Left ventricle myocardium inferior (tissue), 1 donor: ENCODE data around the gene VWA8. TPM values are rescaled to one million over a fixed set of nuclear protein-coding genes. Genes with fewer than 3 reads are reported as not detected.
A peak's percentile ranks its signal among the peaks of the same experiment; 100 is the strongest.
"Not testable (repeated sequence)": the region's sequence is repeated elsewhere in the genome, so short reads cannot be mapped to it uniquely, and the experiment has no call there.

Experiments used
- DNase-seq: peaks from one replicate; pipeline ENCODE4 v3.0.0-alpha.2; 2020
- H3K27ac ChIP-seq: fragments of 200-600 bp; replicated peaks from 2 replicates; pipeline ENCODE4 v1.8.0; 2021
- H3K27me3 ChIP-seq: fragments of 200-600 bp; 2 replicates; pipeline ENCODE4 v1.8.0; 2021; ENCODE audit warnings: low read depth
- H3K36me3 ChIP-seq: fragments of 200-600 bp; 2 replicates; pipeline ENCODE4 v1.8.0; 2021
- H3K4me1 ChIP-seq: fragments of 200-600 bp; 2 replicates; pipeline ENCODE4 v1.8.0; 2021
- H3K4me3 ChIP-seq: fragments of 200-600 bp; 2 replicates; pipeline ENCODE4 v1.8.0; 2021; ENCODE audit warnings: mild to moderate bottlenecking, moderate library complexity
- H3K9me3 ChIP-seq: fragments of 200-600 bp; replicated peaks from 2 replicates; pipeline ENCODE4 v1.8.0; 2021
- intact Hi-C: fragments of 100-400 bp; cut with micrococcal nuclease; formaldehyde crosslinking; loops from one replicate; pipeline ENCODE4 v1.11.0; 2022
- total RNA-seq: library from RNA; stranded (reverse); fragmentation: NEBNext Ultra II Directional; extraction: Animal tissue kit (Norgen Biotek cat#: 25700); gene quantifications from one replicate; pipeline ENCODE4 v1.2.1, GENCODE V29; 2021
- TF ChIP-seq, protein P1 (sequence below): fragments of 200-600 bp; IDR thresholded peaks from 2 replicates; pipeline ENCODE4 v1.8.0; 2021; ENCODE audit warnings: antibody characterized with exemption, mild to moderate bottlenecking, borderline replicate concordance
- donor health status: DM: no; HTN: yes; CAD: no; lungs with severe emphysema.

Gene VWA8
- total RNA-seq, 1 donor from 2014 or later = 51.0 TPM

DNA sequence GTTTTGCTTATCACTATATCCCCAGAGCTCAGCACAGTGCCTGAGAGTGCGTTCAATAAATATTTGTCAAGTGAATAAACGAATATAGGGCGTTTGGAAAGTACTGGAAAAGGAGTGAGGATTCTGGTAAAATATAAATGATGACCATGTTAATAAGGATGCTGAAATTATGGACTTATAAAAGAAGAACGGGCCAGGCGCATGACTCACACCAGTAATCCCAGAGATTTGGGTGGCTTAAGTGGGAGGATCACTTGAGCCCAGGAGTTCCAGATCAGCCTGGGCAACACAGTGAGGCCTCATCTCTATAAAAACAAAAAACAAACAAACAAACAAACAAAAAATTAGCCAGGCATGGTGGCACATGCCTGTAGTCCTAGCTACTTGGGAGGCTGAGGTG is 198.1 kb downstream of the VWA8 start:
- H3K4me3 ChIP-seq = no peak overlapping the region
- H3K36me3 ChIP-seq = peaks cover 14% of the 10 kb centered on the region
- no peaks in the 10 kb centered on the region for H3K27me3 ChIP-seq
- H3K9me3 ChIP-seq = no peaks in the 10 kb centered on the region
- TF ChIP-seq, protein P1, sequence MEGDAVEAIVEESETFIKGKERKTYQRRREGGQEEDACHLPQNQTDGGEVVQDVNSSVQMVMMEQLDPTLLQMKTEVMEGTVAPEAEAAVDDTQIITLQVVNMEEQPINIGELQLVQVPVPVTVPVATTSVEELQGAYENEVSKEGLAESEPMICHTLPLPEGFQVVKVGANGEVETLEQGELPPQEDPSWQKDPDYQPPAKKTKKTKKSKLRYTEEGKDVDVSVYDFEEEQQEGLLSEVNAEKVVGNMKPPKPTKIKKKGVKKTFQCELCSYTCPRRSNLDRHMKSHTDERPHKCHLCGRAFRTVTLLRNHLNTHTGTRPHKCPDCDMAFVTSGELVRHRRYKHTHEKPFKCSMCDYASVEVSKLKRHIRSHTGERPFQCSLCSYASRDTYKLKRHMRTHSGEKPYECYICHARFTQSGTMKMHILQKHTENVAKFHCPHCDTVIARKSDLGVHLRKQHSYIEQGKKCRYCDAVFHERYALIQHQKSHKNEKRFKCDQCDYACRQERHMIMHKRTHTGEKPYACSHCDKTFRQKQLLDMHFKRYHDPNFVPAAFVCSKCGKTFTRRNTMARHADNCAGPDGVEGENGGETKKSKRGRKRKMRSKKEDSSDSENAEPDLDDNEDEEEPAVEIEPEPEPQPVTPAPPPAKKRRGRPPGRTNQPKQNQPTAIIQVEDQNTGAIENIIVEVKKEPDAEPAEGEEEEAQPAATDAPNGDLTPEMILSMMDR = no peak
- H3K27ac ChIP-seq = no peak overlapping the region
- intact Hi-C loops = no loop called here
- H3K4me1 ChIP-seq = peaks cover 38% of the 10 kb centered on the region
- no peak for DNase-seq

DNA sequence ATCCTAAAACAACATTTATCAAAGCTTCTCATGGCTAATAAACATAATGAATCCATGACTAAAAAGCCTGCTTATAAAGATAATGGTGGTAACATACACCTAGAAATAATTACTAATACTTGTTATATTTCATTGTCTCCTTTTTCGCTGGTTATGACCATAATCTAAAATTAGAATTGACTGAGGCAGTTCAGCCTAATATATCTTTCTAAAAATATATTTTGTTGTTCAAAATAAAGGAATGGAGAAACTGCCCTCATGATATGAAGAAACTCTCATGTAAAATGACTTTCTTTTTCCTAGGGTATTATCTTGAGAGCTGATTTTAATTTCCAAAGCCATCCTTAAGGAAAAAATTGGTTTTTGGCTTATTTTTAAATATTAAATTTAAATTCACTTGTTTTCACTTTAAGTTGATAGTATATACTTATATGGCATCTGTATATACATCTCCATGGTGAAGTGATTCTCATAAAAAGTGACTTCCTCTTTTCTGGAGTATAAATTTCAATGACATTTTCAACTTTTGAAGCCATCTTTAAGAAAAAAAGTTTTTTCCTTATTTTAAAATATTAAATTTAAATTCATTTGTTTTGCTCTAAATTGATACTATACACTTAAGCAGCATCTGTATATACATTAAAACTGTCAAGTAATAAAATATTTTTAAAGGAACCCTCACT is 204.6 kb downstream of the VWA8 start:
- H3K27me3 ChIP-seq = no peaks in the 10 kb centered on the region
- H3K4me1 ChIP-seq = peaks cover 29% of the 10 kb centered on the region
- H3K27ac ChIP-seq = peak overlapping the region; percentile 51
- TF ChIP-seq, protein P1 = no peak
- no peak for DNase-seq
- no peak overlapping the region for H3K4me3 ChIP-seq
- intact Hi-C loops = no loop called here
- peaks cover 23% of the 10 kb centered on the region for H3K36me3 ChIP-seq
- H3K9me3 ChIP-seq = no peaks in the 10 kb centered on the region

DNA sequence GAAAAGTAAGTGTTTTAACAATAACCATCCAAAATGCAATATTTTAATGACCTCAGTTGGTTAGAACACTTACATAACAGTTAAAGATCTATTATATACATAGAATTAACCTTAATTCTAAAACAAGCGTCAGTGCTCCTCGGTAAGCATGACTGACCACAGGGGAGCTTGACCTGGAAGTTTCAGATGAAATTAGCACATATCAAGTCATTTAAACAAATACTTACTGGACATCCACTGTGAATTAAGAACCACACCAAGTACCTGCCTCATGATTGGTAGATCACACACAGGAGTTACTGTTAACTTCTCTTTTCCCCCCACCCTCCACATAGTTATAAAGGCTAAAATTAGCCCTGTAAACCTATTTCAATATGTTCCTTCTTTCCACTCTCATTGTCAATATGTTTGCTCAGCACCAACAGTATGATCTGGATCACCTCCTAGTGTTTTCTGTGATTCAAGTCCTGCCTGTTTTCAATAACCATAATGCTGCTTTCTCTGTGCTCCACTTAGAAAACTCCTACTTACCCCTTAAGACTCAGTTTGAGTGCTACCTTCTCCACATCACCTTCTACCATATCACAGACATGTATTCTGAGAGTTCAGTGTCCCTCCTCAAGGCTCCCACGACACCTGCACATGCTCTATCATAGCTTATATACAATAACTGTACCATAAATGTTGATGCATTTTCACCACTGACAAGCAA is 209.0 kb downstream of the VWA8 start:
- peak overlapping the region; percentile 10 for H3K4me3 ChIP-seq
- H3K27ac ChIP-seq = peak overlapping the region; percentile 74
- no peak for DNase-seq
- peaks cover 41% of the 10 kb centered on the region for H3K4me1 ChIP-seq
- TF ChIP-seq, protein P1 = no peak
- intact Hi-C loops = no loop called here
- H3K9me3 ChIP-seq = no peaks in the 10 kb centered on the region
- H3K27me3 ChIP-seq = no peaks in the 10 kb centered on the region
- H3K36me3 ChIP-seq = peaks cover 31% of the 10 kb centered on the region

DNA sequence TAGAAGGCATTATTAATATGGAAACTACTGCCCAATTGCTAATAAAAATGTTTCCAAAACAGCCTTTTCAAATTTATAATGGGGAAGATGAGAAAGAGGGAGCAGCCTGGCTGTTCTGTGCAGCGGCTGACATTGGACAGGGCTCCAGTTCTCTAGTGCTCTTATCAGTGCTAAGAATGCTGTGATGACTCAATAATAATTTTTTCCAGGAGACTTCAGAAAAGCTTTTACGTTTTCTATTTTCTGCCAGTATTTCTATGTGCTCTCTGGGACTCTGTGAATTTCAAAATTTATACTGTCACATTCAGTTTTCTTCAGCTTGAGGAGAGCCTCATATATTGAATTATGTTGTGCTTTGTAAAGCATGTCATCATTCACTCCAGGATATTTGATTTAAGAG is 209.6 kb downstream of the VWA8 start:
- Histone ChIP-seq H3K27me3 (no peaks in the 10 kb centered on the region), H3K9me3 (no peaks in the 10 kb centered on the region), H3K4me3 (peak overlapping the region; percentile 10), H3K36me3 (peaks cover 33% of the 10 kb centered on the region), H3K27ac (peak overlapping the region; percentile 74), H3K4me1 (peaks cover 41% of the 10 kb centered on the region)
- intact Hi-C loops = no loop called here
- DNase-seq = peak; percentile 38
- TF ChIP-seq, protein P1 = no peak

DNA sequence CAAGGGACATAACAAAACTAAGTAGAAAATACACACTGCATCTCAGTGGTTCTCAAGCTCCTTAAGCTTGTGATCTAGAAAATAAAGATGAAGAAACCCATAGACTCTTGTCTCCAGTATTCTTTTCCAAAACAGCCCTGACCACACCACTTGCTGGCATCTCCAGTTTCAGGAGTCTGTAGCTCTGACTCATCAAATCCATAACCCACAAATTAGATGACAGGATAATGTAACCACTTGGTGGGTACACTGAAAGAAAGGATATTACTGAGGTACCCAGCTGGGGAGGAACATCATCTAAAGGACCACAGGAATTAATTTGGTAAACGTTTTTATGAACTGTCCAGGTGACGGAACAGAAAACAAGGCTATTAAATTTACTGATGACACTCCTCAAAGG is 214.7 kb downstream of the VWA8 start:
- H3K27ac ChIP-seq = no peak overlapping the region
- no peaks in the 10 kb centered on the region for H3K9me3 ChIP-seq
- TF ChIP-seq, protein P1 = no peak
- H3K4me1 ChIP-seq = peaks cover 39% of the 10 kb centered on the region
- peaks cover 25% of the 10 kb centered on the region for H3K36me3 ChIP-seq
- no peaks in the 10 kb centered on the region for H3K27me3 ChIP-seq
- no peak overlapping the region for H3K4me3 ChIP-seq
- intact Hi-C loops = no loop called here
- DNase-seq = no peak

DNA sequence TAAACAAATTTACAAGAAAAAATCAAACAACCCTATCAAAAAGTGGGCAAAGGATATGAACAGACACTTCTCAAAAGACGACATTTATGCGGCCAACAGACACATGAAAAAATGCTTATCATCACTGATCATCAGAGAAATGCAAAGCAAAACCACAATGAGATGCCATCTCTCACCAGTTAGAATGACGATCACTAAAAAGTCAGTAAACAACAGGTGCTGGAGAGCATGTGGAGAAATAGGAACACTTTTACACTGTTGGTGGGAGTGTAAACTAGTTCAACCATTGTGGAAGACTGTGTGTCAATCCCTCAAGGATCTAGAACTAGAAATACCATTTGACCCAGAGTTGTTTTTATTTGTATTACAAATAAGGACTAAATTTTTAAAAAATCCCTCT is 215.4 kb downstream of the VWA8 start:
- Histone ChIP-seq H3K36me3 (peaks cover 24% of the 10 kb centered on the region), H3K4me1 (peaks cover 38% of the 10 kb centered on the region)
- H3K4me3 ChIP-seq, DNase-seq, H3K9me3 ChIP-seq, H3K27ac ChIP-seq, H3K27me3 ChIP-seq, intact Hi-C loops: not testable (repeated sequence)
